ENCODE results near the gene C22orf31. TPM values are rescaled to one million over a fixed set of nuclear protein-coding genes. Genes with fewer than 3 reads are reported as not detected.

C22orf31 gene
- total RNA-seq, 5 donors from 2014 or later (not counting 1 experiment from before 2014, with no cell fraction given), result not detected

- Histone ChIP-seq H3K27me3 (replicated peaks in 1 of 2; ENCODE audit: control insufficient read depth in 2 of 2, extremely low read depth in 1 of 2, insufficient read depth in 2 of 2, low read length in 1 of 2) (peaks cover 5 to 43% of the 10 kb centered on the region in 2 experiments), H3K9me3 (no peaks in the 10 kb centered on the region), H3K4me1 (ENCODE audit: control insufficient read depth in 1 of 2, extremely low read depth in 1 of 2, insufficient read depth in 2 of 2, low read length in 2 of 2) (peaks cover 0 to 14% of the 10 kb centered on the region in 2 experiments), H3K36me3 (ENCODE audit: control insufficient read depth in 2 of 2, extremely low read depth in 1 of 2, insufficient read depth in 1 of 2, low read length in 1 of 2) (no peaks in the 10 kb centered on the region), H3K27ac (ENCODE audit: low read length) (no peak overlapping the region), H3K4me3 (ENCODE audit: control insufficient read depth in 1 of 2, extremely low read depth in 1 of 2, low read length in 1 of 2) (no peak overlapping the region)
- Mint-ChIP-seq H3K27me3 (peaks cover 39% of the 10 kb centered on the region in 2 donors), H3K9me3 (no peaks in the 10 kb centered on the region), H3K4me3 (no peak overlapping the region), H3K36me3 (no peaks in the 10 kb centered on the region), H3K27ac (no peak overlapping the region), H3K4me1 (peaks cover 13 to 17% (median 16%) of the 10 kb centered on the region in 3 donors)
- 87% methylated on average over 2 of the region's 4 CpGs for WGBS (ENCODE audit: insufficient coverage)
- DNase-seq (no peak), ATAC-seq (replicated peaks in 1 of 4) (no peak)
- ChIA-PET POLR2A (no interaction called here), CTCF (interaction anchor here in 1 of 2 donors (1.1 kb wide), 1 partner anchor 11 kb away, joined by 3 read pairs; no protein-coding TSS in a partner anchor)
Measured at GRCh38 chr22:29028468-29028867, 33.2 kb downstream of the C22orf31 start.

GRCh38 chr22:29026579-29026978 lies 35.1 kb downstream of the C22orf31 start:
- Histone ChIP-seq H3K36me3 (ENCODE audit: control insufficient read depth in 2 of 2, extremely low read depth in 1 of 2, insufficient read depth in 1 of 2, low read length in 1 of 2) (no peaks in the 10 kb centered on the region), H3K27ac (ENCODE audit: low read length) (no peak overlapping the region), H3K4me3 (ENCODE audit: control insufficient read depth in 1 of 2, extremely low read depth in 1 of 2, low read length in 1 of 2) (no peak overlapping the region), H3K4me1 (ENCODE audit: control insufficient read depth in 1 of 2, extremely low read depth in 1 of 2, insufficient read depth in 2 of 2, low read length in 2 of 2) (peaks cover 0 to 14% of the 10 kb centered on the region in 2 experiments), H3K9me3 (no peaks in the 10 kb centered on the region), H3K27me3 (replicated peaks in 1 of 2; ENCODE audit: control insufficient read depth in 2 of 2, extremely low read depth in 1 of 2, insufficient read depth in 2 of 2, low read length in 1 of 2) (peaks cover 5 to 40% of the 10 kb centered on the region in 2 experiments)
- Mint-ChIP-seq H3K4me1 (peaks cover 13 to 17% (median 16%) of the 10 kb centered on the region in 3 donors), H3K36me3 (no peaks in the 10 kb centered on the region), H3K27ac (no peak overlapping the region), H3K4me3 (no peak overlapping the region), H3K27me3 (peaks cover 29% of the 10 kb centered on the region in 2 donors), H3K9me3 (no peaks in the 10 kb centered on the region)
- WGBS (ENCODE audit: insufficient coverage), result 86% methylated on average over 1 of the region's 3 CpGs
- DNase-seq (no peak), ATAC-seq (replicated peaks in 1 of 4) (no peak)
- POLR2A ChIA-PET, result no interaction called here
- CTCF ChIA-PET, result no interaction called here

GRCh38 chr22:29023172-29023796 lies 38.3 kb downstream of the C22orf31 start:
- peaks cover 6 to 13% of the 10 kb centered on the region in 2 donors for H3K27me3 Mint-ChIP-seq
- no peaks in the 10 kb centered on the region for H3K9me3 ChIP-seq
- no peaks in the 10 kb centered on the region for H3K4me1 Mint-ChIP-seq
- ChIA-PET CTCF (interaction anchor here in 1 of 2 donors (0.6 kb wide), 1 partner anchor 58 kb away, joined by 9 read pairs; no protein-coding TSS in a partner anchor), POLR2A (no interaction called here)
- DNase-seq (no peak), ATAC-seq (replicated peaks in 1 of 4) (no peak)
- peaks cover 0 to 4% (median 4%) of the 10 kb centered on the region in 3 donors for H3K9me3 Mint-ChIP-seq
- H3K27ac ChIP-seq (ENCODE audit: low read length), result no peak overlapping the region
- WGBS (ENCODE audit: insufficient coverage), result 56% methylated on average over 2 of the region's 3 CpGs
- no peaks in the 10 kb centered on the region for H3K4me1 ChIP-seq (ENCODE audit: control insufficient read depth in 1 of 2, extremely low read depth in 1 of 2, insufficient read depth in 2 of 2, low read length in 2 of 2)
- peaks cover 0 to 15% of the 10 kb centered on the region in 2 experiments for H3K27me3 ChIP-seq (replicated peaks in 1 of 2; ENCODE audit: control insufficient read depth in 2 of 2, extremely low read depth in 1 of 2, insufficient read depth in 2 of 2, low read length in 1 of 2)
- no peaks in the 10 kb centered on the region for H3K36me3 ChIP-seq (ENCODE audit: control insufficient read depth in 2 of 2, extremely low read depth in 1 of 2, insufficient read depth in 1 of 2, low read length in 1 of 2)
- H3K36me3 Mint-ChIP-seq, result no peaks in the 10 kb centered on the region
- no peak overlapping the region for H3K4me3 Mint-ChIP-seq
- H3K4me3 ChIP-seq (ENCODE audit: control insufficient read depth in 1 of 2, extremely low read depth in 1 of 2, low read length in 1 of 2), result no peak overlapping the region
- H3K27ac Mint-ChIP-seq, result no peak overlapping the region

GRCh38 chr22:29022101-29022817 lies 39.4 kb downstream of the C22orf31 start:
- Histone ChIP-seq H3K36me3 (ENCODE audit: control insufficient read depth in 2 of 2, extremely low read depth in 1 of 2, insufficient read depth in 1 of 2, low read length in 1 of 2) (no peaks in the 10 kb centered on the region), H3K27me3 (replicated peaks in 1 of 2; ENCODE audit: control insufficient read depth in 2 of 2, extremely low read depth in 1 of 2, insufficient read depth in 2 of 2, low read length in 1 of 2) (peaks cover 0 to 15% of the 10 kb centered on the region in 2 experiments), H3K9me3 (no peaks in the 10 kb centered on the region), H3K4me3 (ENCODE audit: control insufficient read depth in 1 of 2, extremely low read depth in 1 of 2, low read length in 1 of 2) (no peak overlapping the region), H3K4me1 (ENCODE audit: control insufficient read depth in 1 of 2, extremely low read depth in 1 of 2, insufficient read depth in 2 of 2, low read length in 2 of 2) (no peaks in the 10 kb centered on the region), H3K27ac (ENCODE audit: low read length) (no peak overlapping the region)
- DNase-seq, result no peak
- Mint-ChIP-seq H3K9me3 (peaks cover 0 to 7% (median 5%) of the 10 kb centered on the region in 3 donors), H3K27ac (no peak overlapping the region), H3K27me3 (peaks cover 6 to 16% of the 10 kb centered on the region in 2 donors), H3K36me3 (peaks cover 4% of the 10 kb centered on the region), H3K4me3 (no peak overlapping the region), H3K4me1 (peaks cover 0 to 2% (median under 1%) of the 10 kb centered on the region in 3 donors)
- POLR2A ChIA-PET, result no interaction called here
- no CpG with 5 or more reads among the region's 6 CpGs for WGBS (ENCODE audit: insufficient coverage)
- CTCF ChIA-PET, result no interaction called here
- ATAC-seq (replicated peaks in 1 of 4), result no peak

GRCh38 chr22:29018293-29019189 lies 43.1 kb downstream of the C22orf31 start:
- ChIA-PET CTCF (no interaction called here), POLR2A (interaction anchor here in 1 of 2 donors (0.5 to 0.6 kb wide), 2 partner anchors 11 to 398 kb away, joined by 3 to 4 read pairs; no protein-coding TSS in a partner anchor)
- no peak overlapping the region for H3K4me3 ChIP-seq (ENCODE audit: control insufficient read depth in 1 of 2, extremely low read depth in 1 of 2, low read length in 1 of 2)
- H3K4me1 ChIP-seq (ENCODE audit: control insufficient read depth in 1 of 2, extremely low read depth in 1 of 2, insufficient read depth in 2 of 2, low read length in 2 of 2), result peaks cover 0 to 6% of the 10 kb centered on the region in 2 experiments
- Mint-ChIP-seq H3K9me3 (peaks cover 0 to 7% (median 5%) of the 10 kb centered on the region in 3 donors), H3K4me3 (no peak overlapping the region), H3K27me3 (peaks cover 0 to 14% of the 10 kb centered on the region in 2 donors), H3K4me1 (peaks cover 6 to 29% (median 18%) of the 10 kb centered on the region in 3 donors), H3K36me3 (peaks cover 4% of the 10 kb centered on the region), H3K27ac (no peak overlapping the region)
- no peak overlapping the region for H3K27ac ChIP-seq (ENCODE audit: low read length)
- no peaks in the 10 kb centered on the region for H3K9me3 ChIP-seq
- peaks cover 0 to 15% of the 10 kb centered on the region in 2 experiments for H3K27me3 ChIP-seq (replicated peaks in 1 of 2; ENCODE audit: control insufficient read depth in 2 of 2, extremely low read depth in 1 of 2, insufficient read depth in 2 of 2, low read length in 1 of 2)
- WGBS (ENCODE audit: insufficient coverage), result 100% methylated on average over 1 of the region's 4 CpGs
- DNase-seq, result no peak
- no peaks in the 10 kb centered on the region for H3K36me3 ChIP-seq (ENCODE audit: control insufficient read depth in 2 of 2, extremely low read depth in 1 of 2, insufficient read depth in 1 of 2, low read length in 1 of 2)
- no peak for ATAC-seq (replicated peaks in 1 of 4)
